HG03025 (cell line): ENCODE results near the gene GULP1.

Experiments used
- ATAC-seq: cut with Tn5 transposase; IDR thresholded peaks from one replicate; pipeline ENCODE4 v1.9.1; 2021; ENCODE audit warnings: mild to moderate bottlenecking, moderate library complexity; ENCODE audit not compliant: unreplicated experiment, low FRiP score

The GULP1 gene

DNA sequence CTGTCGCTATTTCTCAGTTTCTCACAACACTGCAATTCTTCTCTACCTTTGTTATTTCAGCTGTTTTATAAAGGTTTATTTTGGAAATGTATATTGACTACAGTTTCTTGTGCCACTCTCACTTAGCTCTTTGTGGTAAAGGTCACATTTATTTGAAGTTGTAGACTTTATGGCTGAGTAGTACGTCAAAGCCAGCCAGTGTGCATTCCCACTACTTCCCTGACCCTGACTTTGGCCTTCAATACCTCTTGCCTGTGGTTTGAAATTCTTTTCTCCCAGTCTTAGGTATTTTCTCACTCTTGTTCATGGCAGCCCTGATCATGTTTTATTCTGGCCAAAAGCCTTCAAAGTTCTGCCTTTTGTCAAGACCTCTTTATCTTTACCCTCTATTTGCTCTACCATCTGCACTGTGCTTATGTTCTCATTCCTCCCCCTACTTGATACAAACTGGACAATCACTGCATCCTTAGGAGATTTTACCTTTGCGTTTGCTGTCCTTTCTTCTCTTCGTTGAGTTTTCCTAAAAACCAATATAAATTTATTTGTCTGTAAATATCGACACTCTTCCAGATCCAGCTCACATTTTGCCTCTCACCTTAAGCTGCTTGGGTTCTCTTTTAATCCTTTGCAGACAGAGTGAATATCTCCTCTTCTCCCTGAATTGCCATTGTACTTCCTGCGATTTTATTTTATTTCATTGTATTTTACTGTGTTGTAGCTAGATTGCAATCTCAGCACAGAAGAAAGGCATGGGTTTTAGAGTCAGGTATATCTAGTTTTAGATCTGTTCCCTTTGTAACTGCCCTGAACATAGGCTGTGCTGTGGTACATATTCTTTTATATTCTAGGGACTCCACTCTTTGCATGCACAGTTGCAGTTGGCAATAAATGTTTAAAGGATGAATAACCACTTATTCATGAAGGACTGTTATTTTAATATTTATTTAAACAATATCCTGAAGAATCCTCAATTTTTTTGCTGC, 31.2 kb downstream of the GULP1 start:
- no peak for ATAC-seq

DNA sequence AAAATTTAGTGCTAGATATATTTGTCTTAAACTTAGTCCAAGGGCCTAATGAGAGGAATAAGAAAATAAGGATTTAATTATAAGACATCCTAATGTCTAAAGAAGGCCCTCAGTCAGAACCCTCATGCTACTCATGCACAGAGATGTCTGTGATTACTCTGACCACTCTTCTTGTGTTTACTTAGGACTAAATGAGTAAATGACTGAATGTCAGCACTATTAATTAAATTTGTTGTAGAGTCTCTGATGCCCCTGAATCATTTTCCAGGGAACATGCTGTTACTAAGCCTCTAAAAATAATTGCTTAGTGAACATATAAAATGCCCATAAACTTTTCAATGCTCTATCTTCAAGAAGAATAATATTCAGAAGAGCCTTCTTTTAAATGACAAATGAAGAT, 32.4 kb downstream of the GULP1 start:
- no peak for ATAC-seq

DNA sequence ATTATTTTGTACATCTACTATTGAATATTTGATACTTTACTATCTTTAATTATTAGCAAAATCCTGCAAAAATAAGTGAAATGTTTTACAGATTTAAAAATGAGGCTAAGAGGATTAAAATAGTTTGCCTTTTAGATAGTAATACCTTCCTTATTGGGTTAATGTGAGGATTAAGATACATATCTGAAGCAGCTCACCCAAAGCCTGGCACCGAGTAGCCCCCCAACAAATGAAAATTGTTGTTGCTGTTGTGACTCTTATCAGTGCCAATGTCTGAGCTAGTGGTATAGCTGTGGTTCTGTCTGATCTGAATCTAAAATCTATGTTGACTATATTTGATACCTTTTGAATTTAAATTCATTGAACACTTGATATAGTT, 34.6 kb downstream of the GULP1 start:
- ATAC-seq, result no peak

DNA sequence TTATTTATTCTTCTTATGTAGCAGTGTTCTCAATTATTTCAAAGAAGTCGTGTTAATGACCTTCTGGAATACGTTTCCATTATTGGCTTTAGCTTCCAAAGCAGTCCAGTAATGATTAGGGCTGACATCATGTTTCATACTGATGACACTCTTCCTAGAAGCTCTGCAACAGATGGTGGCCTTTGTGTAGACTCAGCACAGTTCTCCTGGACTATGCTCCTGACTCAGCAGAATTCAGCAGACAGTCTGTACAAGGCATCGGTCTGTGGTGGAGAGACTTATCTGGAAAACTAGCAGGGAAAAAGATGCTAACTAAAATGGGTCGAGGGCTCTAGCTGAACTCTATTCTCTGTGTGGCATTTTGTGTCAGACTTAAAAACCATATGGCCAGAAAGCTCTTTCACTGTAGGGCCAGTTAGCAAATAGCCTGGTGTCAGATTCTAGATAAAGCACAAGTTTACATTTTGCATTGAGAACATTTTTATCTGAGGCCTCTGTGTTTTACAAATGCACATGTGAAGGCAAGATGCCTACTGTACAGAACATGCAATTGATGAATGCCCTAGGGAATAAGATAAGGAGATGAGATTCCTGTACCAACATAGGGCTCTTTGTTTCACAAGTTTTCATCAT, 35.1 kb downstream of the GULP1 start:
- no peak for ATAC-seq

DNA sequence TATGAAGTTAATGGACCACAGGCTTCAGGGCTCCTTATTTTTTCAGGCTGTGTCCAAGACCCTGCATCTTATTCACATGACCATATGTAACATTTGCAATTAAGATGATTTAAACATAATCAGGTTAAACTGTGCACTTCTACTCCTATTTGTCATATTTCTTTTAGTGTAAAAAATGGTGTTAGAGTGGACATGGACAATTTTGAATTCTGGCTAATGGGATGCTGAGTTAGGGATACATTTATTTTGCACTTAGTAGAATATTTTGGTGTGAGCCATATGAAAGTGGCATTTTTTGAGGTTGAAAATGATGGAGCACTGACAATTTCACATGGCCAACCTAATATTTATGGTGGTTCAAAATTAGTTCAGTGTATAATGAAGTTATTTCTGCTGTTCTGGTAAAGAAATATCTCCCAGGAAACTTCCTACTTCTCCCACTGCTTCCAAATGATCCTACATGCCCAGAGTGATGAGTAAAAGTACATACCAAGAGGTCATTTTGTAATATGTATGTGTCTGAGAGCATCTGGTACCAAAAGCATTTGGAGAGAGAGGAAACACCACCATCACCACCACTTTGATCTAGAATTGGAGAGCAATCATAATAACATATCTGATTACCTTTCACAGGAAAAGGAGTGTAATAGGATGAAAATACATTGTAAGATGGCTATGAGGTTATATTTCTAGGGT, 36.0 kb downstream of the GULP1 start:
- ATAC-seq, result no peak

DNA sequence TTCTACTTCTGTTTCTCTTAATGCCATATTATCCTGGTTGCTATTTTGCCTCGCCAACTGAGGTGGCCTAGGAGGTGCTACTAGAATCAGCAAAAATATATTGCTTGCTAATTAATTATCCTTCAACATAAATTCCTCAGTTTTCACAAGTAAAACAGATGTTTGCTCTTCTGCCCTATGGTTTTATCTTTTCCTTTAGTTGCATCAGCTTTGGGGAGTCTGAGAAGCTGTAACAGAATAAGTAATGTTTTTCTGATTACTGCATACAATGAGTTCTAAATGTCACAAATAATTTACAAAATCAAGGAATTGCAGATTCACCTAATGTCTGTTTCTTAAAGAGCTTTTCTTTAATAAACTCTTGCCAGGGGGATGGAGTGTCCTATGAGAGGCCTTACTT, 36.7 kb downstream of the GULP1 start:
- no peak for ATAC-seq

DNA sequence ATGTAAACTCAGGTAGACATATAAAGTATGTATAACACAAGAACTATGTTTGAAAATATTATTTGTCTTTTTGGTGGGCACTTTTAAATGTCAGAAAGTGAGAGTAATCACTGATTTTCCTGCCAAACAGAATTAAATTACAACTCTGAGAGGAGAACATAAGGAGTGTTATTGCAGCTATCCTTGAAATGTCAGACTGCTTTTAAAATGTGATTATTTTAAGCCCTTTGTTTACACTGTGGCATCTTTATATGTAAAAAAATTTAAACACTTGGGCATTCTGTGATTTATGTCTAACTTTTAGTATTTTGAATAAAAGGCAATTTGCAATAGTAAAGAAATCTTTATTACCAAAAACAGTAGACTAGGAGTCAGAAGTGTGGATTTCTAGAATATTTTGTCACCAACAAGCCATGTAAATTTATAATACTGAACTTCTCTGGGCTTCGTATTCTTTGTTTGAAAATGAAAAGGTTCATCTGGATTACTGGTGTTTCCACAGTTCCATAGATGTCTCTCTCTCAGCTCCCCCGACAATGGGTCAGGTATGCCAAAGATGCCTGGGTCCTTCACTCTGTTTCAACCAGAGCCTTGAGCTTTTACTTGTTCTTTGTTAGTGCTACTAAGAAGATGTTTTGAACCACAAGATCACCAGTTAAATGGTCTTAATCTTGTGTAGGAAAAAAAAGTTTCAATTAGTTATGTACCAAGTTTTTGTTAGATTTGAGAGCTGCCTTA, 38.8 kb downstream of the GULP1 start:
- ATAC-seq, result no peak

DNA sequence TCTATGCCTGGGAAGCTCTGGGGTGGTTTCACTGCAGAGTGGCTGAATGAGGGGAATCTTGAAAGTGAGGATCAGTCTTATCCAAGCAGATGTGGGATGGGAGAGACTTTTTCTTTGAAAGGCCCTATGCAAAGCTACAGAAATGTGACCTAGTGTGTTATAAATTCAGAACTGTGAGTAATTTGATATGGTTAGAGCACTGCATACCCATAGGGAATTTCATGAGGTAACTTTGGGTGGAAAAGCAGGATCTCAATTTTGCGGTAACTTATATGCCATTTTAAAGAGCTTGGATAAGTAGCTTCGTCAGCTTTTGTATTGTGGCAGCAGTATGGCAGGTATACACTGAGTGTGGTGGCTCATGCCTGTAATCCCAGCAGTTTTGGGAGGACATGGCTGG, 40.9 kb downstream of the GULP1 start:
- ATAC-seq, result no peak

DNA sequence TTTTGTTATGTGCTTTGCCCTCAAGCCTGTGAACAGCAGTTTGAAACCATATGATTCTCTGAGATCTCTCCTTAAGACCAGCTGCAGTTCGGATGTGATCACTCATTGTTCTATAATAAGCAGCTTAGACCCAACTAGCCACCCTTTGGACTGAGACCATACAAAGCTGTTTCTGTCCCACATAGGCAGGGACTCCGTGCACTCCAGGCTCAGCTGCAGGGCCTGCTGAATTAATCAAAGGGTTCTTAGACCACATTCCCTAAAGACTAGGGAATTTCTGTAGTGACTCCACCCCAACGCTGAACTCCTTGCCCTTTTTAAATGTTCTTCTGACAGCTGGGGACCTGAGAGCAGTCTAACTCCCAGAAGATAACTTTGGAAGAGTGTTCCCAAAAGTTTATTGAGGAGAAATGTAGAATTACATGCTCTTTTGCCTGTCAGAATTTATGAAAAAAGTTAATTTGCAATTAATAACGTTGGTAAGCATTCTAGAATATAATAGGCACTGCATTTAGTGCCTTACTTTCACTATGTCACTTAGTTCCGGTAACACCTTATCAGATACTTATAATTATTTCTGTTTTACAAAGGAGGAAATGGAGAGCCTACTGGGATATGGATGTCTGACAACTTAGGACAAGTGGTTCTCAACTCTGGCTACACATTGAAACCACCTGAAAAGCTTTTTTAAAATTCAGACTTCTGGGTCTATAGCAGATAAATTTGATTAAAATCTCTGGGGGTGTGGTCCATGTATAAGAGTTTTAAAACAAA, 42.3 kb downstream of the GULP1 start:
- no peak for ATAC-seq

DNA sequence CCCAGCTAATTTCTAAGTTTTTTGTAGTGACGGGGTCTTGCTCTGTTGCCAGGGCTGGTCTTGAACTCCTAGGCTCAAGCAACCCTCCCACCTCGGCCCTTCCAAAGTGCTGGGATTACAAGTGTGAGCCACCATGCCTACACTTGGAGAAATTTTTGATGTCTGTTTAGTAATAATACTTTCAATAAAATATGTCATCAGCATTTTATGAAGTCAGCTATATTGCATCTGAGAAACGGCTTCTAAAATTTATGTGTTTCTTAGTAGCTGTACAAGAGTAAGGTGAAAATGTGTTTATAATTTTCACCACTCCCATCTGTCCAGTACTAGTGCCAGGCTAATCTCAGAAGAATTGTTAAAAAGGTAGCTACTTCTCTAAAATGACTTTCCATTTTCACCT, 46.8 kb downstream of the GULP1 start:
- no peak for ATAC-seq

DNA sequence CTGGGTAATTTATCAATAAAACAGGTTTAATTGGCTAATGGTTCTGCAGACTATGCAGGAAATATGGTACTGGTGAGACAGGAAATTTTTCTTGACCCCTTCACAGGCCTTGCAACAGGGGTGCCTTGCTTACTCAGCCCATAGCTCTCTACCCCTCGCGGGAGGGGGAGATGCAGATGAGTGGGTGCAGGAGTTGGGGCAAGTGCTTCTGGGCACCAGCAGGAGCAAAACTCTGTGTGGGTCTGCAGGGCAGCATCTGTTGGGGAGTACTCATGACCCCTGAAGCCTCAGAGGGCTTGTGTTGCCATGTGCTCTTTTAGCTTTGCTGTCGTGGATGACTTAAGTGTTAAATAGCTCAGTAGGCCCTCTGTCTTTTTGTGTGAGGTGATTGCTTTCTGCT, 48.6 kb downstream of the GULP1 start:
- ATAC-seq, result no peak

DNA sequence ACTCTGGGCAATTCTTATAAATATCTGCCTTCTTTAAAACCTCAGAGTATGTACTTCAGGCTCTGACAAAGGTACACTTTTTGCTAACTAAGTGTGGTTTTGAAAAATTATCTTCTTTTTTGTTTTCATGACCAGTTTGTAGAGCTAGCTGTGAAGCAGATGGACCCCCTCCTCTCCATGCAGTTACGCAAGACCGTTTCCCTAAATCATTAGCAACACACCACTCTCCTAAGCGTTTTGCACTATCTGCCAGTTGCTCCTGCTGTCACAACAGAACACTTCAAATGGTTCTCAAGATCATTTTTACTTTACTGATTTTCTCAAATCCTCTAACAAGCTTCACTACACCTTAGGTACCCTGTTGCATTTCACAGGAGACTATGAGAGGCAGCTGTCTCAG, 53.3 kb downstream of the GULP1 start:
- peak; percentile 26 for ATAC-seq

DNA sequence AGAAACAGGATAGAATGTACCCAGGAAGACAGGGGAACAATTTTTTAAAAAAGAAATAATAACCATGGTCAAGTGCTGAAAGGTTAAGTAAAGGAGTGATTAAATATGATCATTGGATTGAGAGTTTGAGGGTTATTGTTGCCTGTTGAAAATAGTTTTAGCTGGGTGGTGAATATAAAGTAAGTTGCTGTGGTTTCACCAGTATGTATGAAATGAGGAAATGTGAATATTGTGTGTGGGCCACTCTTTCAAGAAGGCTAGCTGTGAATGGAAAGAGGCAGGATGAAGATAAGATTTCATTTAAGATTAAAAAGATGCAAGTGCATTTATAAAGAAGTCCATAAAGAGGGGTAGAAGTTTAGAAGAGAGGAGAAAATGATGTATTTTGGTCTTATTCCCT, 53.8 kb downstream of the GULP1 start:
- ATAC-seq, result peak; percentile 49

DNA sequence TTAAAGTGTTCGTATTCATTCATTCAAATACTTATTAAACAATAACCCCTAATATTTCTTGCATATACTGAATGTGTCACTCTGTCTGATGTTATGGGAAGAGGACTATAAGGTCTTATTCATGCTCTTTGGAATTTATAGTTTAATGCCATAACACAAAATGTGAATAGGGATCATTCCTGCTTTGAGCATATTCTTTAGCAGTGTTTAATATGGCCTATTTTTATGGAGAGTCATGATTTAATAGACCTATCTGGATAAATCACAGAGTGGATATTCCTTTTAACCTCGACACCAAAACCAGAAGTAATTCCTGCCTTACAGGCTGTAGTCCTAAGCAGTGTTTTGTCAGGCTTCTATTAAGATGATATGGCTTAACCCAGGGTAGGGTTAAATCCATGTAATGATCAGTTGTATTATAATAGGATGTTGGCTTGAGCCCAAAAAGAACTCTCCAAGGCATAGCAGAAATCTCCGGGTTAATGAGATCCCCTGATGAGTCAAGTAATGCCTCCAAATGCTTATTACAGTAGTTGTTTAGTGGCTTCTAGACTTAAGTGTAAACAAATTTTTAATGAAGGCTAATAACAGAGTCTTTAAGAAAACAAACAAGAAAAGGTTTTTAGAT, 54.3 kb downstream of the GULP1 start:
- no peak for ATAC-seq

DNA sequence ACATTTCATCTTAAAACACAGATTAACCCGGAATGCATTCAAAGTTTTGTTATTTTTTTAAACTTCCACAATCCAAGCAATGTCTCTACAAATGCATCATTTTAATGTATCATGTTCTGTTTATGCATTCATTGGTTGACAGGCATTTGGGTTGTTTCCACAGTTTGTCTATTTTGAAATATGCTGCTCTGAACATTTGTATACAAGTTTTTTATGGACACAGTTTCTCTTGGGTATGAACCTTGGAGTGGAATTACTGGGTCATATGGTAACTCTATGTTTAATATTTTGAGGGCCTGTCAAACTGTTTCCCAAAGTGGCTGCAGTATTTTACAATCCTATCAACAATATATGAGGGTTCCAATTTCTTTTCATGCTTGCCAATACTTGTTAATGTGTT, 57.3 kb downstream of the GULP1 start:
- no peak for ATAC-seq

DNA sequence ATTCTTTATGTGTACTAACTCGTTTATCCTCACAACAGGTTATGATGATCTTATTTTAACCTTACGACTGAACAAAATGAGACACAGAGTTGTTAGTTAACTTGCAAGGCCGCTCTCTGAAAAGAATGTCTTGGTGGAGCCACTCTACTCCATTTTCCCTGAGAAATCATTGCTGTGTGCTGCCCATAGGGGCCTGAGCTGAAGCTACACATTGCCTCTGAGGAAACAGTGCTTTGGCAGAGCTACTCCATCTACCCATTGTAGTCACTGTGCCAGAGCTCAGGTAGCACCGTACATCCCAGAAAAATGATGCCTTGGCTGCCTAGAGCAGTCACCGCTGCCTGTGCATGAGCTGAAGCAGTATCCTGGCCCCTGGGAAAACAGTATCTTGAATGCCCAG, 61.6 kb downstream of the GULP1 start:
- ATAC-seq, result no peak

DNA sequence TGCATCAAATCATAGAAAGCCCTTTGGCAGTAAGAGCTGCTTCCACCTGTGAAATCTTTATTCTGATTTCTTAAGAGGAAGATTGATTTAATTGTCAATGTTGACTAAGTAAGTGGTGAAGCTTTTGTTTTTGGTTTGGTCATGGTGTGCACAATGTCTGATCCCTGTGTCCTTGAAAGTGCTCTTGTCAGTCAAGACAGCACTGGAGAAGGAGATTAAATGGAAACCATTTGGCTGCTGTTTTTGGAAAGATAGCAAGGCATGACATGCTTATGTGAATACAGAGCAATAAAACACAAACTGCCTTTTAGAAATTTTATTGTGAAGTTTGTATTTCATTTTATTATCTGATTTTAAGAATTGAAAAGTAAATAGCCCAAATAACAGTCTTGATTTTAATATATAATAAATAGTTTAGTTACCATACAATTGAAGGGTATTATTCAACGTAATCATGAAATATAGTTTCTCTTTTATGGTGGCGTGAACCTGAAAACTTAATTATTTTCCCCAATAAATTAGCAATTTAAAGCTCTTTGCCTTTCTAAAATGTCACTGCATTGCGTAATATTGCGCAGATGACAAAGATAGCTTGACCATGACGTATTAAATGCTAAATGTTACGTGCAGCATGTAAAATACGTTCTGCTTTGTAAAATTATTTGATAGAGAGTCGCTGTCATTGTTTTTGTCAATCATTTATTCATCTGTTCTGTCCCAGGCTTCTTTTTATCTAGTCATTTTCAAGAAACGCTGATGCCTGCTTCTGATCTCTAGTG, 69.0 kb downstream of the GULP1 start:
- ATAC-seq, result no peak

DNA sequence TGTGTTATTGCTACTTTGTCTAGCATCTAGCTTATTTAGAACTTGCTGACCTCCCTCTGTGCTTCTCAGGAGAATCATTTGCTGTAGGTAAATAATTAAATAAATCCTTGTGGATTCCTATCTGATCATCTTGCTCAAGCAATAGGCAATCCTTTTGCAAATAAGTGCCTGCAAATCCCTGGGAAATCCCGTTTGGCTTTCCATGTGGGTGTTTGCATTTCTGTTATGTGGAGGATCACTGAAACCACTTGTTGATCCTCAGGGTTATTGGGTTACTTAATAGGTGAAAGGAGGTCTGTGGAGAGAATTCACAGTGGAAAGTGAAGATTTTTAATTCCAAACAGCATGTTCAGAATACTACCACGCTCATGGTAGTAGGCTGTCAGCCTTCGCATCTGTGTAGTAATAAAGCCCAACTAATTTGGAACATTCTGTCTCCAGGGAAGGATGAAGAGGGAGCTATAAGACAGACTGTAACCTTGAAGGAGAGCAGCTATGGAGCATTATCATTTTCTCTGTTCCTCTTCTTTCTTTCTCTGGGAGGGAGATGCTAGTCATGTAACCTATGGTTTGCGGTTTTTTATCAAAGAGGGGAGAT, 72.5 kb downstream of the GULP1 start:
- no peak for ATAC-seq
